Measurements from ENCODE around the gene GUCA2B.

DNA sequence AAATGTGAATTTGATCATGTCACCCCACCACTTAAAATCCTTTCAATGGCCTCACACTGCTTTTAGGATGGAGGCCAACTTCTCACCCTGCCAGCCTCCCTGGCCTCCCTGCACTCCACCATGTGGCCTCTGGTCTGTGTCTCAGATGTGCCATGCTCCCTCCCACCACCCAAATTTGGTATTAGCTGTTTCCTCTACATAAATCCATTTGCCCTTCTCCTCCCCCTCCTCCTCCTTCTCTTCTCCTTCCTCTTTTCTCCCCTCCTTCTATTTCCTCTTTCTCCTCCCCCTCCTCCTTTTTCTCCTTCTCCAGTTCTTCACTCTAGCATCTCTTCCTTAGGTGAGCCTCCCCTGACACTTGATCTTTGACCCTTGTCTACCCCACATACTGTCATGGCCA is 16.7 kb upstream of the GUCA2B start:
- TF ChIP-seq, protein P1, sequence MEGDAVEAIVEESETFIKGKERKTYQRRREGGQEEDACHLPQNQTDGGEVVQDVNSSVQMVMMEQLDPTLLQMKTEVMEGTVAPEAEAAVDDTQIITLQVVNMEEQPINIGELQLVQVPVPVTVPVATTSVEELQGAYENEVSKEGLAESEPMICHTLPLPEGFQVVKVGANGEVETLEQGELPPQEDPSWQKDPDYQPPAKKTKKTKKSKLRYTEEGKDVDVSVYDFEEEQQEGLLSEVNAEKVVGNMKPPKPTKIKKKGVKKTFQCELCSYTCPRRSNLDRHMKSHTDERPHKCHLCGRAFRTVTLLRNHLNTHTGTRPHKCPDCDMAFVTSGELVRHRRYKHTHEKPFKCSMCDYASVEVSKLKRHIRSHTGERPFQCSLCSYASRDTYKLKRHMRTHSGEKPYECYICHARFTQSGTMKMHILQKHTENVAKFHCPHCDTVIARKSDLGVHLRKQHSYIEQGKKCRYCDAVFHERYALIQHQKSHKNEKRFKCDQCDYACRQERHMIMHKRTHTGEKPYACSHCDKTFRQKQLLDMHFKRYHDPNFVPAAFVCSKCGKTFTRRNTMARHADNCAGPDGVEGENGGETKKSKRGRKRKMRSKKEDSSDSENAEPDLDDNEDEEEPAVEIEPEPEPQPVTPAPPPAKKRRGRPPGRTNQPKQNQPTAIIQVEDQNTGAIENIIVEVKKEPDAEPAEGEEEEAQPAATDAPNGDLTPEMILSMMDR (IDR thresholded peaks at IDR 0.05) = no peak
- no peak for TF ChIP-seq POLR2A (IDR thresholded peaks at IDR 0.05)

All from esophagus squamous epithelium (tissue), 4 donors.